GM21619 (cell line): Measurements from ENCODE around the gene USP3.
"Not testable (repeated sequence)": the region's sequence is repeated elsewhere in the genome, so short reads cannot be mapped to it uniquely, and the experiment has no call there.

Experiments used
- ATAC-seq: cut with Tn5 transposase; IDR thresholded peaks from one replicate; pipeline ENCODE4 v1.9.1; 2021; ENCODE audit not compliant: unreplicated experiment

USP3 gene

GRCh38 chr15:63509955-63510940 is 5.9 kb downstream of the USP3 start:
- ATAC-seq, result no peak

- no peak for ATAC-seq
Observed at GRCh38 chr15:63512148-63512547, 7.8 kb downstream of the USP3 start.

GRCh38 chr15:63513271-63513670 is 8.9 kb downstream of the USP3 start:
- ATAC-seq, result no peak

GRCh38 chr15:63513728-63514127 is 9.3 kb downstream of the USP3 start:
- ATAC-seq, result no peak

- no peak for ATAC-seq
Observed at GRCh38 chr15:63514531-63514943, 10.1 kb downstream of the USP3 start.

GRCh38 chr15:63517202-63517601 is 12.8 kb downstream of the USP3 start:
- no peak for ATAC-seq

GRCh38 chr15:63517628-63518027 is 13.2 kb downstream of the USP3 start:
- ATAC-seq, result no peak

- no peak for ATAC-seq
Observed at GRCh38 chr15:63519041-63519440, 14.6 kb downstream of the USP3 start.

GRCh38 chr15:63519548-63520178 is 15.3 kb downstream of the USP3 start:
- no peak for ATAC-seq

GRCh38 chr15:63520462-63520861 is 16.1 kb downstream of the USP3 start:
- not testable (repeated sequence) for ATAC-seq

GRCh38 chr15:63522225-63522578 is 17.8 kb downstream of the USP3 start:
- no peak for ATAC-seq

GRCh38 chr15:63523306-63523990 is 19.1 kb downstream of the USP3 start:
- no peak for ATAC-seq

- ATAC-seq, result no peak
Observed at GRCh38 chr15:63524316-63525015, 20.1 kb downstream of the USP3 start.

- ATAC-seq, result no peak
Observed at GRCh38 chr15:63526401-63526800, 22.0 kb downstream of the USP3 start.

- ATAC-seq, result no peak
Observed at GRCh38 chr15:63528138-63528659, 23.8 kb downstream of the USP3 start.

- no peak for ATAC-seq
Observed at GRCh38 chr15:63530235-63530634, 25.8 kb downstream of the USP3 start.

GRCh38 chr15:63530752-63531299 is 26.4 kb downstream of the USP3 start:
- no peak for ATAC-seq

GRCh38 chr15:63531586-63531985 is 27.2 kb downstream of the USP3 start:
- ATAC-seq, result no peak

- ATAC-seq, result no peak
Observed at GRCh38 chr15:63532307-63532744, 27.9 kb downstream of the USP3 start.

GRCh38 chr15:63534888-63535287 is 30.5 kb downstream of the USP3 start:
- not testable (repeated sequence) for ATAC-seq
